Astrocyte of the spinal cord (primary cell): ENCODE results near the gene OR12D1.
"Not testable (repeated sequence)": the region's sequence is repeated elsewhere in the genome, so short reads cannot be mapped to it uniquely, and the experiment has no call there.

Experiments
- DNase-seq: peaks from one replicate; pipeline ENCODE4 v3.0.0; 2011; ENCODE audit warnings: low read depth, low spot score
- H3K4me3 ChIP-seq: 2 replicates; pipeline ENCODE4 v1.5.1; 2011; ENCODE audit warnings: low read depth, mild to moderate bottlenecking, low read length, moderate library complexity
- CTCF ChIP-seq: IDR thresholded peaks from 2 replicates; pipeline ENCODE4 v1.5.1; 2012; ENCODE audit warnings: low read depth, mild to moderate bottlenecking, low read length, inconsistent platforms
- in situ Hi-C: cut with HindIII; loops from 2 replicates; pipeline ENCODE4 v1.10.0; 2017; ENCODE audit warnings: low sequenced_read_pairs

OR12D1 gene

GRCh38 chr6:29399525-29399924, 15.2 kb upstream of the OR12D1 start:
- no peak for DNase-seq
- H3K4me3 ChIP-seq = no peak overlapping the region
- in situ Hi-C loops = no loop called here
- no peak for TF ChIP-seq CTCF

- no peak for DNase-seq
- in situ Hi-C loops = no loop called here
- no peak overlapping the region for H3K4me3 ChIP-seq
- TF ChIP-seq CTCF = no peak
Observed at GRCh38 chr6:29403801-29404200, 10.9 kb upstream of the OR12D1 start.

GRCh38 chr6:29419516-29419915, 4.8 kb downstream of the OR12D1 start:
- H3K4me3 ChIP-seq = no peak overlapping the region
- DNase-seq = no peak
- in situ Hi-C loops = no loop called here
- no peak for TF ChIP-seq CTCF

GRCh38 chr6:29424168-29424567, 9.4 kb downstream of the OR12D1 start:
- in situ Hi-C loops = no loop called here
- H3K4me3 ChIP-seq = no peak overlapping the region
- TF ChIP-seq CTCF = no peak
- no peak for DNase-seq

GRCh38 chr6:29424575-29424974, 9.8 kb downstream of the OR12D1 start:
- in situ Hi-C loops = no loop called here
- DNase-seq = no peak
- H3K4me3 ChIP-seq = no peak overlapping the region
- TF ChIP-seq CTCF = no peak

GRCh38 chr6:29425075-29425474, 10.3 kb downstream of the OR12D1 start:
- TF ChIP-seq CTCF = no peak
- no peak for DNase-seq
- in situ Hi-C loops = no loop called here
- H3K4me3 ChIP-seq = no peak overlapping the region

GRCh38 chr6:29426654-29427053, 11.9 kb downstream of the OR12D1 start:
- in situ Hi-C loops = no loop called here
- no peak for TF ChIP-seq CTCF
- no peak overlapping the region for H3K4me3 ChIP-seq
- no peak for DNase-seq

- DNase-seq, in situ Hi-C loops, H3K4me3 ChIP-seq: not testable (repeated sequence)
Observed at GRCh38 chr6:29436730-29437129, 22.0 kb downstream of the OR12D1 start.
